Vein endothelial cell (primary cell): Measurements from ENCODE around the gene SRSF4. TPM values are rescaled to one million over a fixed set of nuclear protein-coding genes. Genes with fewer than 3 reads are reported as not detected.

Source experiments
- small RNA-seq: library from RNA; depleted of rRNA; stranded (forward); fragments of <200 nt; gene quantifications from one replicate; pipeline ENCODE3, GENCODE V24; 2012
- total RNA-seq: library from RNA; depleted of rRNA; stranded (reverse); fragments of >200 nt; gene quantifications from 2 replicates; pipeline ENCODE4 v1.2.3, GENCODE V29; 2012

Gene SRSF4
- 33.0 and 42.2 TPM in 2 replicates for total RNA-seq

GRCh38 chr1:29181413-29182225 is at the start of gene SRSF4:
Gene SRSF4, minus strand, starts transcription at chr1:29181900. Its CDS starts 148 bp downstream, at chr1:29181752.

DNA sequence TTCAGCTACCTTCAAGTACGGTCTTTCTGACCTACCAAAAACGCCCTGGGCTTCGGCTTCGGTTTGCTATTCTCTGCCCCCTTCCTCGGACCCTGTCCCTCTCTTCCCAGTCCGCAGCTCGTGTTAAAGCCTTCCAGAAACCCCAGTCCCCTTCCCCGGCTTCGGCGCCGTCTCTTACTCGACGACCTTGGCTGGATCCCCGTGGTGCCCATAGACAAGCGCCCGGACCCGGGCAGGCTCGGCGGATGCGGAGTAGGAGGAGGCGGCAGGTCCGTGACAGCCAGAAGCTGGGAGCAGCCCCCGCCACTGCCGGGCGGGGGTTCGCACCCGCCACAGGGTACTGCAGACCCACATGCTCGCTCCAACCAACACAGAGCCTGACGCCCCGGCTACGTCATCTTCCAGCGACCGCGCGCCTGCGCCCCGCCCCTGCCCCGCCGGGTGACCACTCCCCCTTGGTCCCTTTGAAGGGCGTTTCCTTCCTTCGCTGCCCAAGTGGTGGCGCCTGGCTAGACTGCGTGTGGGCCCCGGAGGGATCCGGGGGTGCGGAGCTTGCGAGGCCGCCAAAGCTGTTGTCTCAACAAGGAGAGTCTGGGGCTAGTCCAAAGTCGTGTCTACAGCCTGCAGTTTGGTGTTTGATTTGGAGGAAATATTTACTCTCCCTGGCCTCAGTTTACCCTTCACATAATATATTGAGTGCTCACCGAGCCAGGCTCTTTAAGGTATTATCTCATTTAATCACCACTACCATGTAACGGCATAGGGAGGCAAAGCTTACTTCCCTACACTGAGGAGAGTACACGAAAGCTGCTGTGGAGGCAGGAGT is 49.1 kb upstream of the SRSF4 start, which contains the start of gene MECR:
TSS of gene MECR (minus strand) at position 382 of the 826 bp plus-strand sequence. CDS start at position 354, 28 bp downstream.

DNA sequence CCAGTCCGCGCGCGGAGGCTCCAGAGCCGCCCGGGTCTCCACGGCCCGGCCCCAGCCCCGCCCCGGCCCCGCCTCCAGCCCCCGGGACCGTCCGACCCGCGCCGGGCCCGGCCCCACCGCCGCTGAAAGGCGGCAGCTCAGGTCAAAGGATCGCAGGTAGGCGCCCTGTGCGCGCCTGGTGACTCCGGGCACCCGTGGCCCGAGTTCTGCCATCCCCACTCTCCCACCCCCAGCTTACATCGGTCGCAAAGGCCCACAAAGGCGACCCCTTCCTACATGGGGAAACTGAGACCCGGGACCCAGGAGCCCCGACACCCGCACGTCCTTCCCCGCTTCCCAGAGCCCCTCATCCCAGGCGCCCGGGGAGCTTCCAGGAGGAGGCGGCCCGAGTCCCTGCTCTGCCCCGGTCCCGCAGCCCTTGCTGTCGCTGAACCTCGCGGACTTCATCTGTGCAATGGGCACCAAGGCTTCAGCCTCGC is 57.8 kb downstream of the SRSF4 start, which contains the start of gene TMEM200B:
TSS of gene TMEM200B (minus strand) at position 17 of the 479 bp plus-strand sequence. CDS start 2,075 bp downstream, outside the sequence.

Small RNA genes within 50 kb of the gene (small RNA-seq; reads per million reads assigned to genes)
- gene RF02271 = not detected

Other genes starting within 250 kb of the SRSF4 start
- 0.33 and 0.67 TPM in 2 replicates for gene TMEM200B, start 58.0 kb downstream of the SRSF4 start, total RNA-seq
- 20.7 and 27.4 TPM in 2 replicates for gene MECR, start 49.0 kb upstream of the SRSF4 start, total RNA-seq
- gene PTPRU, start 54.6 kb upstream of the SRSF4 start, total RNA-seq = 3.6 and 8.4 TPM in 2 replicates